GM13977 (cell line): ENCODE results near the gene GRN.
A peak's percentile ranks its signal among the peaks of the same experiment; 100 is the strongest.

ENCODE experiments used
- DNase-seq: peaks from one replicate; pipeline ENCODE4 v3.0.0; 2012; ENCODE audit warnings: low spot score
- in situ Hi-C: fragments of 300-500 bp; cut with MboI; formaldehyde crosslinking; loops from one replicate; pipeline ENCODE4 v1.12.0; 2022; ENCODE audit warnings: low sequenced_read_pairs, low pct_unique_long_range_greater_than_20kb, mixed read lengths, inconsistent platforms; ENCODE audit not compliant: unreplicated experiment
- TF ChIP-seq, protein P1 (sequence below): IDR thresholded peaks from 2 replicates; pipeline ENCODE4 v1.5.1; 2012; ENCODE audit warnings: mild to moderate bottlenecking, control low read depth; ENCODE audit not compliant: insufficient read depth; ENCODE audit errors: extremely low read depth, missing control alignments

Gene GRN

DNA sequence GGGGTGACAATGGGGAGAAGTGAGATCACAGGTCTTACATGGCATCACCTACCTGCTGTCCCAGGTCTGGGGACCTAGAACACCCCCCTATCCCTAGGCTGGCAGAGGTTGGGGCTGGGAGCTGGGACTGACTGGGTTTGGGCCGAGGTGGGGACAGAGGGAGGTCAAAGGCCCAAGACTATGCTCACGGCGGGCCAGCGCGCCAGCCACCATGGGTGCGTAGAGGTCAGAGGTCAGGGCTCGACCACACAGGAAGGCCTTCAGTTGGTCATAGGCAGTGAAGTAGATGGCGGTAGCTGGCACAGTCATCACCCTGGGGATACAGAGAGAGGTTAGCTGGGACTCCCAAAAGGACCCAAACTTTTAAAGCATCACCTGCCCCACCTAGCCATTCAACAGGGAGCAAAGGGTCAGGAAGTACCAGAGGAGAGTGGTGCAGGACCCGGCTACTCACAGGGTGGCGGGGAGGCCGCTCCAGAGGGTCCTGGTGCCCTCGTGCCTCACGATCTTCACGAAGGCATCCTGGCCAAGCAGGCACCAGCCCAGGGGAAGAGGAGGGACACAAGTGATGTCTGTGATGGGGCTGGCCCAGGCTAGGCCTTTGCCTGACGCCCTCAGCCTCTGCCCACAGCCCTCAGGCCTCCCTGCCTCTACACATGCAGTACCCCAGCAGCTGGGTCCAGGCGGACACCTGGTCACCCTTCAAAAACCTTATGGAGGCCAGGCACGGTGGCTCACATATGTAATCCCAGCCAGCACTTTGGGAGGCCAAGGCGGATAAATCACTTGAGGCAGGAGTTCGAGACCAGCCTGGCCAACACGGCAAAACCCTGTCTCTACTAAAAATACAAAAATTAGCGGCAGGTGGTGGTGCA lies 23.6 kb upstream of the GRN start:
- TF ChIP-seq, protein P1, sequence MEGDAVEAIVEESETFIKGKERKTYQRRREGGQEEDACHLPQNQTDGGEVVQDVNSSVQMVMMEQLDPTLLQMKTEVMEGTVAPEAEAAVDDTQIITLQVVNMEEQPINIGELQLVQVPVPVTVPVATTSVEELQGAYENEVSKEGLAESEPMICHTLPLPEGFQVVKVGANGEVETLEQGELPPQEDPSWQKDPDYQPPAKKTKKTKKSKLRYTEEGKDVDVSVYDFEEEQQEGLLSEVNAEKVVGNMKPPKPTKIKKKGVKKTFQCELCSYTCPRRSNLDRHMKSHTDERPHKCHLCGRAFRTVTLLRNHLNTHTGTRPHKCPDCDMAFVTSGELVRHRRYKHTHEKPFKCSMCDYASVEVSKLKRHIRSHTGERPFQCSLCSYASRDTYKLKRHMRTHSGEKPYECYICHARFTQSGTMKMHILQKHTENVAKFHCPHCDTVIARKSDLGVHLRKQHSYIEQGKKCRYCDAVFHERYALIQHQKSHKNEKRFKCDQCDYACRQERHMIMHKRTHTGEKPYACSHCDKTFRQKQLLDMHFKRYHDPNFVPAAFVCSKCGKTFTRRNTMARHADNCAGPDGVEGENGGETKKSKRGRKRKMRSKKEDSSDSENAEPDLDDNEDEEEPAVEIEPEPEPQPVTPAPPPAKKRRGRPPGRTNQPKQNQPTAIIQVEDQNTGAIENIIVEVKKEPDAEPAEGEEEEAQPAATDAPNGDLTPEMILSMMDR: no peak
- in situ Hi-C loops: no loop called here
- no peak for DNase-seq

DNA sequence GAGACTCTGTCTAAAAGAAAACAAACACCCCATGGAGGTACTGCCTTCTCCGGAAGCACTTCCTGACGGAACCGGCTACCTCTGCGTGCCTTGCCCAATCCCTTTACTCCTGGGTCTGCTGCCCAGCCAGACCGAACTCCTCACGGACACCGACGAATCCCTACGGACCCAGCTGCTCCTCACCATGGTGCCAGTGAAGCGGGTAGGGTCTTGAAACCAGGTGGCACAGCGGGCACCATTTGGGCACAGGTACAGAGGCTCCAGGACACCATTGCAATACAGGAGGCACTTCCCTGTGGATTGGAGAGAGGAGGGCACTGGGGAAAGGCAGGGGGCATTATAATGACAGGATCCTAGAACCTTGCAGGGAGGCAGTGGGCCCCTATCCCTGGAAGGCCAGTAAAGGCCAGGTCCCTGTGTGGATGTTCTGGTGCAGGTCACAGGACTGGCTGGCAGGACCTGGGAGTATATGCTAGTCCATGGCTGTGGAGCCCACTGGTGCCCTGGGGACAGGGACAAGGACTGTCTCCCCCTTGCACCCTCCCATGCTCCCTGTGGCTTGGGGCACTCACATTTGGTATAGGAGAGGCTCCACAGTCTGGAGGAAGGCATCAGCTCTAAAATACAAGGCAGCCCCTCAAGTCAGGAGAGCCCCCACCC lies 22.7 kb upstream of the GRN start:
- TF ChIP-seq, protein P1: no peak
- DNase-seq: no peak
- in situ Hi-C loops: no loop called here

DNA sequence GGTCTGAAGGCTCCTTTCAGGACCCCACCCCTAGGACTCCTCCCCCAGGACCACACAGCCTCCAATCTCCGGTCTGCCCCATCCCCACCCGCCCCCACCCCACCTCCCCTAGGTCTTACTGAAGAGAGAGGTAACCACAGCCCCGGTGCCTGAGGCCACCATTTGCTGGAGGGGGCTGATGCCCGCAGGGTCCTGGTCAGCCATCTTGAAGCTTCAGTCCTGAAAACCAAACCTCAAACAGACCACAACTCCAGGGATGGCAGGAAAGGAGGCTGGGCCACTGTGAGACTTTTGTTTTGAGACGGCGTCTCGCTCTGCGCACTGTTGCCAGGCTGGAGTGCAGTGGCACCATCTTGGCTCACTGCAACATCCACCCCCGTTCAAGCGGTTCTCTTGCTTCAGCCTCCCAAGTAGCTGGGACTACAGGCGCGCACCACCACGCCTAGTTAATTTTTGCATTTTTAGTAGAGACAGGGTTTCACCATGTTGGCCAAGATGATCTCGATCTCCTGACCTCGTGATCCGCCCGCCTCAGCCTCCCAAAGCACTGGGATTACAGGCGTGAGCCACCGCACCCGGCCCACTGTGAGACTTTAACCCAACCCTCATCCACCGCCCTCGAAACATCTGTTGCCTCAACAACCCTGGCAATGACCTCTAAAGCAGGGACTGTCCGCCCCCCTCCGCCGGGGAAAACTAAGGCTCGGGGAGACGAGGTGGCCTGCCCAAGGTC lies 21.6 kb upstream of the GRN start:
- in situ Hi-C loops: no loop called here
- TF ChIP-seq, protein P1: no peak
- DNase-seq: no peak

DNA sequence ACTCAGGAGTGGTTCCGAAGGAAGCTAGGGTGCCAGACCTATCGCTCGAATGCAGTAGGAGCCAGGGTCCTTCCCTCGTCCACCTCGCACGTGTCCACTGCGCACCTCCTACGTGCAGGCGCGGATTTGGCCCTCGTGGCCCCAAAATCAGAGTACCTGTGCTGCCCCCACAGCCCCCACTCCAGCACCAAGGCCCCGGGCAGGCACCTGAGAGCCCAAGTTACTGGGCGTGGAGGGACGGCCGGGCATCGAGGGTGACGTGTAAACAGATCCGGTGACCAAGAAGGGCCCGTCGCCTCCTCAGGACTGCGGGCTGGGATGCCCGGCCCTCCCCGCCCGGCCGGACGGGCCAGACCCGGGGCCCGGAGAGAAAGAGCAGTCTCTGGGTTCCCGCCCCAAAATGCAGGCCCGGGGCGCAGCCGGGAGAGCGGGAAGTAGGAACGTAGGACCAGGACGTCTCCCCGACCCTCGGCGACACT lies 21.0 kb upstream of the GRN start:
- in situ Hi-C loops: no loop called here
- no peak for DNase-seq
- TF ChIP-seq, protein P1: no peak

DNA sequence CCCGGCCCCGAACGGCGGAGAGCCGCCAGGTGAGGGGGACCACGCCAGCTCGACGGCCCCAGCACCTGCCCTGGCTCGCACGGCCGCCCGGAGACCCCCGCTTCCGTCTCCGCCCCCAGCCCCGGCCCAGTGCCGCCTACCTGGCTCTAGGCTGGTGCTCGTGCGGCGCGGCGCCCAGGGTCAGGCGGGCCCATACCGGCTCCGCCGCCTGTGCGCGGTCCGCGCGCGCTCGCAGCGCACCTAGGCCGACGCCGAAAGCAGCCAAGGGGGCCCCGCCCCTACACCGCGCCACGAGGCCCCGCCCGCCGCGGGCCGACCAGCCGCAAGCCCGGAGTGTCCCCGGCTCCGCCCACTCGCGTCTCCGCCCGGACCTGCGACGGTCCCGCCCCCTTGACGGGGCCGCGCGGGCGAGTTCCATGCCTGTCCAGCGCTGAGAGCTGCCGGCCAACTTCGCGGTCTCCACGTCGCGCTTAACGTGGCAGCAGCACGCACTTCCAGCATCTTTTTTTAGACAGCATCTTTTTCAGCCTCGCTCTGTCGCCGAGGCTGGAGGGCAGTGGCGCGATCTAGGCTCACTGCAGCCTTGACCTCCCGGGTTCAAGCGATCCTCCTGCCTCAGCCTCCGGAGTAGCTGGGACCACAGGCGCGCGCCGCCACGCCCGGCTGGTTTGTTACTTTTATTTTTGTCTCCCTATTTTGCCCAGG lies 20.4 kb upstream of the GRN start, which contains the start of gene SLC25A39:
SLC25A39 (minus strand) TSS at position 253 of the 705 bp plus-strand sequence. CDS start 1,261 bp downstream, outside the sequence.
- DNase-seq: peak; percentile 96
- in situ Hi-C loops: loop anchor here (5.0 kb wide), 1 partner anchor 122 kb away; no protein-coding TSS in a partner anchor
- TF ChIP-seq, protein P1: no peak

DNA sequence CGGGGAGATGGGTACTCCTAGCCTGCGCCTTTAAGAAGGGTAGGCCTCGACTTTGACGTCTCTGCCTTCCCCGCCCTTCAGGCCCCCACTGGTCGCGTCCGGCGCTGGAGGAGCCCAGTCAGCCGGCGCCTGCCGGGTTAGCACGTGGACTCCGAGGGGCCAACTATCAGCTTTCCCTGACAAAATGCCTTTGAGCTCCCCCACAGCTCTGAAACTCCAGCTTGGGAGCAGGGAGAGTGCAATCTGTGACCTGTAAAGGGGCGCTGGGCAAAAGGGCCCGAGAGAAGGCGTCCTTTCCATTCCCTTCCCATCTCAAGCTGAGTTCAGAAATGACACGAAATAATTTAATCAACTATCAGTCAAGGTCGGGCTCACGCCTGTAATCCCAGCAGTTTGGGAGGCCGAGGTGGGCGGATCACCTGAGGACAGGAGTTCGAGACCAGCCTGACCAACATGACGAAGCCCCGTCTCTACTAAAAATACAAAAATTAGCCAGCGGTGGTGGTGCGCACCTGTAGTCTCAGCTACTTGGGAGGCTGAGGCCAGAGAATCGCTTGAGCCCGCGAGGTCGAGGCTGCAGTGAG lies 18.1 kb upstream of the GRN start:
- in situ Hi-C loops: loop anchor here (5.0 kb wide), 1 partner anchor 125 kb away; no protein-coding TSS in a partner anchor

More for the DNA sequence above, 18.1 kb upstream of the GRN start:
- TF ChIP-seq, protein P1: no peak
- DNase-seq: peak; percentile 94
